Activated CD8-positive, alpha-beta memory T cell treated with anti-CD3 and anti-CD28 coated beads, Interleukin-2, amount 10 ng/mL, durations not matched to agents 7 days and 5 days (primary cell): ENCODE results near the gene SLC35D1. TPM values are rescaled to one million over a fixed set of nuclear protein-coding genes. Genes with fewer than 3 reads are reported as not detected.

Source experiments
- ATAC-seq: fragments of 150-1000 bp; cut with Tn5 transposase; one replicate; pipeline ENCODE4 v1.10.0; 2021; ENCODE audit warnings: moderate library complexity
- CTCF ChIA-PET: fragments of 350-600 bp; sonication (Branson Sonifier 250); formaldehyde crosslinking; loops from one replicate; lab custom pipeline; 2021; ENCODE audit warnings: antibody characterized with exemption; lab: Charles Lee
- DNase-seq: peaks from one replicate; pipeline ENCODE4 v3.0.0-alpha.2; 2020
- H3K27ac Mint-ChIP-seq: one replicate; pipeline ENCODE4 v1.8.0; 2021; ENCODE audit warnings: mild to moderate bottlenecking, mixed read lengths
- H3K27me3 Mint-ChIP-seq: one replicate; pipeline ENCODE4 v1.8.0; 2021; ENCODE audit warnings: mixed read lengths
- H3K36me3 Mint-ChIP-seq: one replicate; pipeline ENCODE4 v1.8.0; 2021; ENCODE audit warnings: mild to moderate bottlenecking, mixed read lengths
- H3K4me1 Mint-ChIP-seq: one replicate; pipeline ENCODE4 v1.8.0; 2021; ENCODE audit warnings: mixed read lengths
- H3K4me3 Mint-ChIP-seq: one replicate; pipeline ENCODE4 v1.8.0; 2021; ENCODE audit warnings: mild to moderate bottlenecking, moderate library complexity, mixed read lengths
- H3K9me3 Mint-ChIP-seq: one replicate; pipeline ENCODE4 v1.8.0; 2022; ENCODE audit warnings: low read depth, mixed read lengths
- total RNA-seq, 2 experiments: library from RNA; stranded (reverse); gene quantifications; one replicate each; pipeline ENCODE4 v1.2.3, GENCODE V29; 2021

Gene SLC35D1
- total RNA-seq, 2 experiments from 2014 or later: 9.1 to 15.2 TPM

GRCh38 chr1:67062412-67062811 lies 8.5 kb upstream of the SLC35D1 start:
- no peaks in the 10 kb centered on the region for H3K9me3 Mint-ChIP-seq
- H3K4me1 Mint-ChIP-seq: no peaks in the 10 kb centered on the region
- DNase-seq: no peak
- ATAC-seq: no peak
- CTCF ChIA-PET: no interaction called here
- no peak overlapping the region for H3K27ac Mint-ChIP-seq
- H3K36me3 Mint-ChIP-seq: peaks cover 2% of the 10 kb centered on the region
- H3K27me3 Mint-ChIP-seq: peaks cover 18% of the 10 kb centered on the region
- H3K4me3 Mint-ChIP-seq: no peak overlapping the region

- CTCF ChIA-PET: no interaction called here
- ATAC-seq: no peak
- Mint-ChIP-seq H3K4me1 (no peaks in the 10 kb centered on the region), H3K9me3 (no peaks in the 10 kb centered on the region), H3K27ac (no peak overlapping the region), H3K27me3 (peaks cover 18% of the 10 kb centered on the region), H3K4me3 (no peak overlapping the region), H3K36me3 (peaks cover 2% of the 10 kb centered on the region)
- DNase-seq: no peak
Measured at GRCh38 chr1:67061266-67061665, 7.3 kb upstream of the SLC35D1 start.

- ATAC-seq (no peak), DNase-seq (no peak)
- Mint-ChIP-seq H3K36me3 (peaks cover 2% of the 10 kb centered on the region), H3K9me3 (no peaks in the 10 kb centered on the region), H3K4me1 (no peaks in the 10 kb centered on the region), H3K27me3 (peaks cover 18% of the 10 kb centered on the region), H3K4me3 (no peak overlapping the region), H3K27ac (no peak overlapping the region)
- CTCF ChIA-PET: interaction anchor here (0.7 kb wide), 1 partner anchor 152 kb away, joined by 3 read pairs; no protein-coding TSS in a partner anchor
Measured at GRCh38 chr1:67060811-67061218, 6.9 kb upstream of the SLC35D1 start.

GRCh38 chr1:67059346-67059745 lies 5.4 kb upstream of the SLC35D1 start:
- H3K27me3 Mint-ChIP-seq: peaks cover 10% of the 10 kb centered on the region

GRCh38 chr1:67058761-67059160 lies 4.8 kb upstream of the SLC35D1 start:
- peaks cover 8% of the 10 kb centered on the region for H3K4me1 Mint-ChIP-seq
- H3K9me3 Mint-ChIP-seq: no peaks in the 10 kb centered on the region
- DNase-seq (no peak), ATAC-seq (no peak)
- H3K27ac Mint-ChIP-seq: no peak overlapping the region
- H3K4me3 Mint-ChIP-seq: no peak overlapping the region
- CTCF ChIA-PET: interaction anchor here (0.7 kb wide), 1 partner anchor 154 kb away, joined by 3 read pairs; no protein-coding TSS in a partner anchor
- H3K27me3 Mint-ChIP-seq: peaks cover 10% of the 10 kb centered on the region
- H3K36me3 Mint-ChIP-seq: peaks cover 2% of the 10 kb centered on the region

More at GRCh38 chr1:67059346-67059745, 5.4 kb upstream of the SLC35D1 start:
- Mint-ChIP-seq H3K4me1 (peaks cover 7% of the 10 kb centered on the region), H3K27ac (no peak overlapping the region), H3K9me3 (no peaks in the 10 kb centered on the region), H3K4me3 (no peak overlapping the region), H3K36me3 (peaks cover 2% of the 10 kb centered on the region)
- DNase-seq: no peak
- ATAC-seq: no peak
- CTCF ChIA-PET: no interaction called here

- no peak for ATAC-seq
- Mint-ChIP-seq H3K9me3 (no peaks in the 10 kb centered on the region), H3K27me3 (peaks cover 10% of the 10 kb centered on the region), H3K4me3 (no peak overlapping the region), H3K36me3 (peaks cover 2% of the 10 kb centered on the region), H3K4me1 (peaks cover 8% of the 10 kb centered on the region), H3K27ac (no peak overlapping the region)
- DNase-seq: no peak
- CTCF ChIA-PET: interaction anchor here (0.7 kb wide), 1 partner anchor 154 kb away, joined by 3 read pairs; no protein-coding TSS in a partner anchor
Measured at GRCh38 chr1:67058242-67058641, 4.3 kb upstream of the SLC35D1 start.

GRCh38 chr1:67053535-67053784 lies 488 bp downstream of the SLC35D1 start:
- ATAC-seq (peak; percentile 59), DNase-seq (no peak)
- Mint-ChIP-seq H3K27me3 (peaks cover 4% of the 10 kb centered on the region), H3K4me1 (peaks cover 29% of the 10 kb centered on the region), H3K36me3 (peaks cover 18% of the 10 kb centered on the region), H3K4me3 (peak overlapping the region; percentile 82), H3K9me3 (no peaks in the 10 kb centered on the region), H3K27ac (peak overlapping the region; percentile 89)
- CTCF ChIA-PET: interaction anchor here (1.0 to 2.0 kb wide), 5 partner anchors 57 to 160 kb away, joined by 3 to 8 read pairs (median 3); no protein-coding TSS in a partner anchor

GRCh38 chr1:67052741-67053534 lies 1.0 kb downstream of the SLC35D1 start:
- H3K4me1 Mint-ChIP-seq: peaks cover 29% of the 10 kb centered on the region
- peak; percentile 60 for DNase-seq

GRCh38 chr1:67051196-67051595 lies 2.8 kb downstream of the SLC35D1 start:
- DNase-seq (no peak), ATAC-seq (no peak)
- Mint-ChIP-seq H3K9me3 (no peaks in the 10 kb centered on the region), H3K4me1 (peaks cover 29% of the 10 kb centered on the region), H3K36me3 (peaks cover 27% of the 10 kb centered on the region), H3K4me3 (peak overlapping the region; percentile 25), H3K27ac (peak overlapping the region; percentile 14), H3K27me3 (no peaks in the 10 kb centered on the region)
- CTCF ChIA-PET: interaction anchor here (0.8 to 3.2 kb wide), 5 partner anchors 27 to 161 kb away, joined by 3 to 10 read pairs (median 5); no protein-coding TSS in a partner anchor

More at GRCh38 chr1:67052741-67053534, 1.0 kb downstream of the SLC35D1 start:
- Mint-ChIP-seq H3K27ac (peak overlapping the region; percentile 84), H3K27me3 (no peaks in the 10 kb centered on the region), H3K36me3 (peaks cover 18% of the 10 kb centered on the region), H3K4me3 (peak overlapping the region; percentile 82), H3K9me3 (no peaks in the 10 kb centered on the region)
- no peak for ATAC-seq
- CTCF ChIA-PET: interaction anchor here (1.0 to 2.0 kb wide), 5 partner anchors 57 to 160 kb away, joined by 3 to 8 read pairs (median 3); no protein-coding TSS in a partner anchor

- ATAC-seq (no peak), DNase-seq (no peak)
- no peak overlapping the region for H3K27ac Mint-ChIP-seq
- CTCF ChIA-PET: interaction anchor here (0.8 kb wide), 1 partner anchor 100 kb away, joined by 3 read pairs; no protein-coding TSS in a partner anchor
- H3K36me3 Mint-ChIP-seq: peaks cover 52% of the 10 kb centered on the region
- H3K27me3 Mint-ChIP-seq: no peaks in the 10 kb centered on the region
- no peaks in the 10 kb centered on the region for H3K9me3 Mint-ChIP-seq
- H3K4me1 Mint-ChIP-seq: no peaks in the 10 kb centered on the region
- no peak overlapping the region for H3K4me3 Mint-ChIP-seq
Measured at GRCh38 chr1:67044631-67045270, 9.2 kb downstream of the SLC35D1 start.

- no peak overlapping the region for H3K4me3 Mint-ChIP-seq
Measured at GRCh38 chr1:67043366-67043765, 10.6 kb downstream of the SLC35D1 start.

GRCh38 chr1:67041841-67042503 lies 12.0 kb downstream of the SLC35D1 start:
- no peak overlapping the region for H3K4me3 Mint-ChIP-seq

More at GRCh38 chr1:67043366-67043765, 10.6 kb downstream of the SLC35D1 start:
- CTCF ChIA-PET: no interaction called here
- Mint-ChIP-seq H3K36me3 (peaks cover 58% of the 10 kb centered on the region), H3K27ac (no peak overlapping the region), H3K4me1 (no peaks in the 10 kb centered on the region), H3K9me3 (no peaks in the 10 kb centered on the region), H3K27me3 (no peaks in the 10 kb centered on the region)
- DNase-seq: no peak
- ATAC-seq: no peak

GRCh38 chr1:67040405-67040804 lies 13.5 kb downstream of the SLC35D1 start:
- no peak for ATAC-seq
- H3K9me3 Mint-ChIP-seq: peaks cover 4% of the 10 kb centered on the region
- no peaks in the 10 kb centered on the region for H3K4me1 Mint-ChIP-seq
- H3K27ac Mint-ChIP-seq: no peak overlapping the region
- no peak overlapping the region for H3K4me3 Mint-ChIP-seq
- CTCF ChIA-PET: no interaction called here
- DNase-seq: no peak
- H3K27me3 Mint-ChIP-seq: no peaks in the 10 kb centered on the region
- H3K36me3 Mint-ChIP-seq: peaks cover 73% of the 10 kb centered on the region

More at GRCh38 chr1:67041841-67042503, 12.0 kb downstream of the SLC35D1 start:
- DNase-seq (no peak), ATAC-seq (no peak)
- Mint-ChIP-seq H3K4me1 (no peaks in the 10 kb centered on the region), H3K36me3 (peaks cover 67% of the 10 kb centered on the region), H3K27ac (no peak overlapping the region), H3K9me3 (peaks cover under 1% of the 10 kb centered on the region), H3K27me3 (no peaks in the 10 kb centered on the region)
- CTCF ChIA-PET: no interaction called here
